ENCODE data around the gene PTMA. TPM values are rescaled to one million over a fixed set of nuclear protein-coding genes. Genes with fewer than 3 reads are reported as not detected.

Gene PTMA, protein sequence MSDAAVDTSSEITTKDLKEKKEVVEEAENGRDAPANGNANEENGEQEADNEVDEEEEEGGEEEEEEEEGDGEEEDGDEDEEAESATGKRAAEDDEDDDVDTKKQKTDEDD
- 543 TPM for total RNA-seq

DNA sequence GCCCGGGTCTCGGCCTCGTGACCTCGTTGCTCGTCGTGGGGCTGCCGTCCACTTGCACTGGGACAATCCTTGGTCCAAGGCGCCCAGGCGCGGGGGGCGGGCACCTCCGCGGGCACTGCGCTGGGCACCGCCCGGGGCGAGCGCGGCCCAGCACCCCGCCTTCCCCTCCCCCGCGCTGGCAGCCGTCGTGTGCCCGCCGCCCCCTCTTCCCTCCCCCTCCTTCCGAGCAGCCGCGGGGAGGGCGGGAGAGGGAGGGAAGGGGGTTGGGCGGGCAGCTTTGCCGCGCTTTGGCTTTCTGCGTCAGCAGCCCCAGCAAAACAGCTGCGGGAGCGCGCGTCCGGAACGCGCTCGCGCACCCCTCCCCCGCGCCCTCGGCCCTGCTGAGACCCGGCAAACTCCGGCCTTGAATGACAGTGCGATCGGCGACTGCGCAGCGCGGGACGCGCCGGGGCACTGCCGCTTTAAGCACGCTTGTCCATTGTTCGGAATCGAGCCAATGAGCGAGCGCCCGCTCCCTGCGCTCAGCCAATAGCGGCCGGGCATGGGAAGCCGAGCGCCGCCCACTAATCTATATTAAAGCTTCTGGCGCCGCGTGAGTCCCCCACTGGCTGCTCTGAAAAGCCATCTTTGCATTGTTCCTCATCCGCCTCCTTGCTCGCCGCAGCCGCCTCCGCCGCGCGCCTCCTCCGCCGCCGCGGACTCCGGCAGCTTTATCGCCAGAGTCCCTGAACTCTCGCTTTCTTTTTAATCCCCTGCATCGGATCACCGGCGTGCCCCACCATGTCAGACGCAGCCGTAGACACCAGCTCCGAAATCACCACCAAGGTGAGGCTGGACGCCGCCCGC, at the start of gene PTMA:
Gene PTMA, plus strand, starts transcription at position 599 of the 846 bp plus-strand sequence. Its CDS starts 182 bp downstream, at position 781.

Small RNA genes within 50 kb of the gene (small RNA-seq; reads per million reads assigned to genes)
- not detected for gene RF00015 (ENCODE audit: low replicate concordance)

Other genes starting within 250 kb of the PTMA start
- 150 TPM for gene NCL, start 244.0 kb upstream of the PTMA start, total RNA-seq
- gene NMUR1, start 178.1 kb upstream of the PTMA start, total RNA-seq, result not detected
- not detected for gene TEX44, start 115.7 kb upstream of the PTMA start, total RNA-seq
- gene PDE6D, start 72.8 kb downstream of the PTMA start, total RNA-seq, result 45.4 TPM
- gene COPS7B, start 77.9 kb downstream of the PTMA start, total RNA-seq, result 48.5 TPM
- not detected for gene NPPC, start 217.9 kb downstream of the PTMA start, total RNA-seq